GM18951 (cell line): Measurements from ENCODE around the gene PPOX.

Experiments
- POLR2A ChIP-seq: IDR thresholded peaks from 4 replicates; pipeline ENCODE4 v1.6.1; 2011; ENCODE audit warnings: mild to moderate bottlenecking; ENCODE audit not compliant: insufficient read length, insufficient read depth; ENCODE audit errors: extremely low read depth
- in situ Hi-C: fragments of 300-500 bp; cut with MboI; formaldehyde crosslinking; loops from one replicate; pipeline ENCODE4 v1.12.0; 2022; ENCODE audit warnings: low sequenced_read_pairs, mixed read lengths, inconsistent platforms; ENCODE audit not compliant: unreplicated experiment

Gene PPOX

GRCh38 chr1:161199506-161200139 is 33.4 kb downstream of the PPOX start:
- no peak for TF ChIP-seq POLR2A
- in situ Hi-C loops: no loop called here

GRCh38 chr1:161200421-161200991 is 34.3 kb downstream of the PPOX start:
- no peak for TF ChIP-seq POLR2A

GRCh38 chr1:161200992-161201835 is 35.0 kb downstream of the PPOX start:
- in situ Hi-C loops: no loop called here
- no peak for TF ChIP-seq POLR2A

More at GRCh38 chr1:161200421-161200991, 34.3 kb downstream of the PPOX start:
- in situ Hi-C loops: no loop called here

- in situ Hi-C loops: no loop called here
Observed at GRCh38 chr1:161201836-161202712, 35.8 kb downstream of the PPOX start, which contains the start of gene NDUFS2. NDUFS2 (plus strand) TSS chr1:161202367; CDS start chr1:161202386, 19 bp downstream.

GRCh38 chr1:161206411-161207140 is 40.4 kb downstream of the PPOX start:
- TF ChIP-seq POLR2A: no peak
- in situ Hi-C loops: no loop called here

More at GRCh38 chr1:161201836-161202712, 35.8 kb downstream of the PPOX start, which contains the start of gene NDUFS2:
- peak; percentile 90 for TF ChIP-seq POLR2A

GRCh38 chr1:161207173-161207572 is 40.9 kb downstream of the PPOX start:
- no peak for TF ChIP-seq POLR2A
- in situ Hi-C loops: no loop called here

- in situ Hi-C loops: no loop called here
- no peak for TF ChIP-seq POLR2A
Observed at GRCh38 chr1:161209790-161210409, 43.7 kb downstream of the PPOX start.

- TF ChIP-seq POLR2A: no peak
- in situ Hi-C loops: no loop called here
Observed at GRCh38 chr1:161214369-161214768, 48.1 kb downstream of the PPOX start.

- in situ Hi-C loops: no loop called here
- TF ChIP-seq POLR2A: no peak
Observed at GRCh38 chr1:161215076-161215475, 48.9 kb downstream of the PPOX start, which contains the start of gene FCER1G. FCER1G (plus strand) TSS chr1:161215295; CDS start chr1:161215322, 27 bp downstream.

- TF ChIP-seq POLR2A: no peak
- in situ Hi-C loops: no loop called here
Observed at GRCh38 chr1:161216945-161217712, 50.9 kb downstream of the PPOX start.

GRCh38 chr1:161217831-161218230 is 51.6 kb downstream of the PPOX start:
- in situ Hi-C loops: no loop called here

More at GRCh38 chr1:161217831-161218230, 51.6 kb downstream of the PPOX start:
- TF ChIP-seq POLR2A: no peak
